Measurements from ENCODE around the gene BACH2. TPM values are rescaled to one million over a fixed set of nuclear protein-coding genes. Genes with fewer than 3 reads are reported as not detected.
"Not testable (repeated sequence)": the region's sequence is repeated elsewhere in the genome, so short reads cannot be mapped to it uniquely, and the experiment has no call there.

BACH2 gene
- total and polyA plus RNA-seq, 4 experiments from 2014 or later: 6.5 to 48.0 (median 25.8) TPM

- CTCF ChIA-PET (ENCODE audit: partially characterized antibody): no interaction called here
- peaks cover 0 to 2% (median 0%) of the 10 kb centered on the region in 4 donors for H3K4me1 Mint-ChIP-seq
- peaks cover 8 to 17% of the 10 kb centered on the region in 2 donors for H3K36me3 Mint-ChIP-seq
- no peak overlapping the region for H3K4me3 Mint-ChIP-seq
- no peaks in the 10 kb centered on the region for H3K27me3 ChIP-seq (ENCODE audit: insufficient read depth, low read length)
- POLR2A ChIA-PET (ENCODE audit: partially characterized antibody): no interaction called here
- no peak for DNase-seq
- H3K4me1 ChIP-seq (ENCODE audit: insufficient read depth, low read length): no peaks in the 10 kb centered on the region
- H3K27ac ChIP-seq (ENCODE audit: low read depth, low read length): no peak overlapping the region
- intact Hi-C loops (cut with micrococcal nuclease): no loop called here
- H3K4me3 ChIP-seq (ENCODE audit: low read length in 2 of 2): no peak overlapping the region
- H3K27me3 Mint-ChIP-seq: peaks cover 2 to 4% of the 10 kb centered on the region in 2 donors
- no peaks in the 10 kb centered on the region for H3K36me3 ChIP-seq (ENCODE audit: insufficient read depth, low read length)
- H3K27ac Mint-ChIP-seq: no peak overlapping the region
- H3K9me3 ChIP-seq (ENCODE audit: control insufficient read depth in 1 of 2, low read length in 2 of 2): no peaks in the 10 kb centered on the region
- H3K9me3 Mint-ChIP-seq: peaks cover 7 to 30% (median 20%) of the 10 kb centered on the region in 8 donors
Observed at GRCh38 chr6:89916136-89916920, 380.3 kb downstream of the BACH2 start.

DNA sequence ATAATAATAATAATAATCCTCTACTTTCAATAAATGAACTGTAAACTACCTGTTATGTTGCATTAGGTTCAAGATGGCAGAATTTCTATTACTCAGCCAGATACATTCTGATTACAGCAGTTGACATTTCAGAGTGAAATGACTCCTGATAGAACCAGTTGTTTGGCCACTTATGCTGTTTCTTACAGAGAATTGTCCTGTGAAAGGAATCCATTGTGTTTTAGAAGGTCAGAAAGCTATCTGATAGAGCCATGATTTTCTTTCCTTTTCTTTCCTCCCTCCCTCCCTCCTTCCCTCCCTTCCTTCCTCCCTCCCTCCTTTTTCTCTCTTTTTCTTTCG lies 385.8 kb downstream of the BACH2 start:
- Histone ChIP-seq H3K4me3 (ENCODE audit: low read length in 2 of 2) (no peak overlapping the region), H3K4me1 (ENCODE audit: insufficient read depth, low read length) (no peaks in the 10 kb centered on the region), H3K9me3 (ENCODE audit: control insufficient read depth in 1 of 2, low read length in 2 of 2) (no peaks in the 10 kb centered on the region), H3K27me3 (ENCODE audit: insufficient read depth, low read length) (no peaks in the 10 kb centered on the region), H3K27ac (ENCODE audit: low read depth, low read length) (no peak overlapping the region), H3K36me3 (ENCODE audit: insufficient read depth, low read length) (no peaks in the 10 kb centered on the region)
- Mint-ChIP-seq H3K27ac (no peak overlapping the region), H3K36me3 (peaks cover 0 to 4% of the 10 kb centered on the region in 2 donors), H3K4me3 (no peak overlapping the region), H3K4me1 (no peaks in the 10 kb centered on the region), H3K9me3 (peaks cover 0 to 12% (median 5%) of the 10 kb centered on the region in 8 donors), H3K27me3 (peaks cover 2 to 4% of the 10 kb centered on the region in 2 donors)
- no peak for DNase-seq
- POLR2A ChIA-PET (ENCODE audit: partially characterized antibody): no interaction called here
- CTCF ChIA-PET (ENCODE audit: partially characterized antibody): no interaction called here
- intact Hi-C loops (cut with micrococcal nuclease): no loop called here

DNA sequence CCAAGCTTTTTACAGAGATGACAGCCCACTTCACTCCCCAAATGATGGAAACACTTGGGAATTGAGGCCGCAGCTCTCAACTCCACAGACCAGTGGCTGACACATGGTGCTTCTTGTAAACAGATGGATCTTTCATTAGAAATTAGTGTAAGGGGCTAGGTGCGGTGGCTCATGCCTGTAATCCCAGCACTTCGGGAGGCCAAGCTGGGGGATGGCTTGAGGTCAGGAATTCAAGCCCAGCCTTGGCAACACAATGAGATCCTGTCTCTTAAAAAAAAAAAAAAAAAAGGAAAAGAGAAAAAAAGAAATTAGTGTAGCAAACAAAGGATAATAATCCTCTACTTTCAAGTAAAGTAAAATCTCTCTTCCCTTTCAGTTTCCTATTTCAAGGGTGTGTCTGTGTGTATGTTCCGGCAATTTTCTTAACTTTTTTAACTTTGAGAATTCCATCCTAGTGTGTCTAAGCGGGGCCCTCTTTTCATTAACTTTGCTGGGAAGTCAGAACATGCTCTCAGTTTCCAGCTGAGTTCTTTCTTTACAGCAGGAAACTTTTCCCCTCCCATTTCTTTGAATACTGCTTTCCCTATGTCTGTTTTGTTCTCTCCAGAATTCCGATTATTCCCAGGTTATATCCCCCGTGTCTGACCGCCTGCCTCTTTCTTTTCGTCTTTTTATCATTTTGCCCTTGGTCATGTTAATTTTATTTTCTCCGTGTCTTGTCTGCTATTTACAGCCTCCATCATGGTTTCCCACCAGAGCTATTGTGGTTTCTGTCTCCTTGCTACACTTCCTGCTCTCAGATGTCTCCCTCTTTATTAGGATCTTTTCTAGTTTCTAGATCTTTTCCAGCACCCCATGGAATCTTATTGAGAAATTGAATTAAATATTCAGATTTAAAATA lies 386.4 kb downstream of the BACH2 start:
- H3K4me3 ChIP-seq (ENCODE audit: low read length in 2 of 2); H3K9me3 ChIP-seq (ENCODE audit: control insufficient read depth in 1 of 2, low read length in 2 of 2); CTCF ChIA-PET (ENCODE audit: partially characterized antibody); H3K27ac ChIP-seq (ENCODE audit: low read depth, low read length); H3K27me3 Mint-ChIP-seq; intact Hi-C loops (cut with micrococcal nuclease); H3K4me1 ChIP-seq (ENCODE audit: insufficient read depth, low read length); POLR2A ChIA-PET (ENCODE audit: partially characterized antibody); H3K27ac Mint-ChIP-seq; DNase-seq; H3K9me3 Mint-ChIP-seq; H3K27me3 ChIP-seq (ENCODE audit: insufficient read depth, low read length); H3K4me1 Mint-ChIP-seq; H3K36me3 ChIP-seq (ENCODE audit: insufficient read depth, low read length); H3K36me3 Mint-ChIP-seq: not testable (repeated sequence)
- H3K4me3 Mint-ChIP-seq: peak overlapping the region in 1 of 8 donors; percentile 41

- Mint-ChIP-seq H3K27ac (no peak overlapping the region), H3K4me3 (no peak overlapping the region), H3K27me3 (peaks cover 30 to 36% of the 10 kb centered on the region in 2 donors), H3K36me3 (no peaks in the 10 kb centered on the region), H3K4me1 (peaks cover 0 to 3% (median 0%) of the 10 kb centered on the region in 4 donors), H3K9me3 (peaks cover 0 to 2% (median 0%) of the 10 kb centered on the region in 8 donors)
- POLR2A ChIA-PET (ENCODE audit: partially characterized antibody): no interaction called here
- Histone ChIP-seq H3K4me3 (ENCODE audit: low read length in 2 of 2) (no peak overlapping the region), H3K27me3 (ENCODE audit: insufficient read depth, low read length) (peaks cover 8% of the 10 kb centered on the region), H3K4me1 (ENCODE audit: insufficient read depth, low read length) (no peaks in the 10 kb centered on the region), H3K9me3 (ENCODE audit: control insufficient read depth in 1 of 2, low read length in 2 of 2) (no peaks in the 10 kb centered on the region), H3K36me3 (ENCODE audit: insufficient read depth, low read length) (no peaks in the 10 kb centered on the region), H3K27ac (ENCODE audit: low read depth, low read length) (no peak overlapping the region)
- intact Hi-C loops (cut with micrococcal nuclease): no loop called here
- peak in 1 of 5 donors; percentile 4 for DNase-seq
- CTCF ChIA-PET (ENCODE audit: partially characterized antibody): interaction anchor here (0.6 kb wide), 1 partner anchor 36 kb away, joined by 3 read pairs; no protein-coding TSS in a partner anchor
Observed at GRCh38 chr6:89895276-89895874, 401.3 kb downstream of the BACH2 start.

GRCh38 chr6:89894169-89894568 lies 402.5 kb downstream of the BACH2 start, which contains the start of gene GJA10:
GJA10 (plus strand) TSS chr6:89894469; CDS start chr6:89894469, 0 bp downstream.
- no peak within 1 kb of the TSS for H3K4me3 Mint-ChIP-seq
- peaks cover 29 to 35% of the 10 kb centered on the region in 2 donors for H3K27me3 Mint-ChIP-seq
- H3K27me3 ChIP-seq (ENCODE audit: insufficient read depth, low read length): peaks cover 8% of the 10 kb centered on the region
- no peaks in the 10 kb centered on the region for H3K36me3 ChIP-seq (ENCODE audit: insufficient read depth, low read length)
- H3K27ac Mint-ChIP-seq: no peak within 1 kb of the TSS
- intact Hi-C loops (cut with micrococcal nuclease): no loop called here
- H3K4me3 ChIP-seq (ENCODE audit: low read length in 2 of 2): no peak within 1 kb of the TSS
- DNase-seq: no peak
- POLR2A ChIA-PET (ENCODE audit: partially characterized antibody): no interaction called here
- CTCF ChIA-PET (ENCODE audit: partially characterized antibody): no interaction called here
- no peaks in the 10 kb centered on the region for H3K36me3 Mint-ChIP-seq
- no peak within 1 kb of the TSS for H3K27ac ChIP-seq (ENCODE audit: low read depth, low read length)
- H3K9me3 ChIP-seq (ENCODE audit: control insufficient read depth in 1 of 2, low read length in 2 of 2): no peaks in the 10 kb centered on the region
- peaks cover 0 to 3% (median 0%) of the 10 kb centered on the region in 4 donors for H3K4me1 Mint-ChIP-seq
- H3K4me1 ChIP-seq (ENCODE audit: insufficient read depth, low read length): no peaks in the 10 kb centered on the region
- peaks cover 0 to 2% (median 0%) of the 10 kb centered on the region in 8 donors for H3K9me3 Mint-ChIP-seq

DNA sequence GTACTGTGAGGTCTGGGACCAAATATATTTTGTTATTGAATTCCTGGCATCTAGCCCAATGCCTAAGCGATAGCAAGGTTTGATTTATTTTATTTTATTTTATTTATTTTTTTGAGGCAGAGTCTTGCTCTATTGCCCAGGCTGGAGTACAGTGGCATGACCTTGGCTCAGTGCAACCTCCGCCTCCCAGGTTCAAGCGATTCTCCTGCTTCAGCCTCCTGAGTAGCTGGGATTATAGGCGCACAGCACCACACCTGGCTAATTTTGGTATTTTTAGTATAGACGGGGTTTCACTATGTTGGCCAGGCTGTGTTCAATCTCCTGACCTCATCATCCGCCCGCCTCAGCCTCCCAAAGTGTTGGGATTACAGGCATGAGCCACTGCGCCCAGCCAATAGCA lies 404.1 kb downstream of the BACH2 start:
- H3K4me1 ChIP-seq (ENCODE audit: insufficient read depth, low read length); H3K4me1 Mint-ChIP-seq; H3K27ac ChIP-seq (ENCODE audit: low read depth, low read length); H3K36me3 ChIP-seq (ENCODE audit: insufficient read depth, low read length); H3K9me3 Mint-ChIP-seq; H3K27me3 ChIP-seq (ENCODE audit: insufficient read depth, low read length); H3K4me3 ChIP-seq (ENCODE audit: low read length in 2 of 2); H3K4me3 Mint-ChIP-seq; H3K9me3 ChIP-seq (ENCODE audit: control insufficient read depth in 1 of 2, low read length in 2 of 2); intact Hi-C loops (cut with micrococcal nuclease); H3K27ac Mint-ChIP-seq; DNase-seq; H3K36me3 Mint-ChIP-seq; CTCF ChIA-PET (ENCODE audit: partially characterized antibody); POLR2A ChIA-PET (ENCODE audit: partially characterized antibody): not testable (repeated sequence)
- peaks cover 29 to 36% of the 10 kb centered on the region in 2 donors for H3K27me3 Mint-ChIP-seq

DNA sequence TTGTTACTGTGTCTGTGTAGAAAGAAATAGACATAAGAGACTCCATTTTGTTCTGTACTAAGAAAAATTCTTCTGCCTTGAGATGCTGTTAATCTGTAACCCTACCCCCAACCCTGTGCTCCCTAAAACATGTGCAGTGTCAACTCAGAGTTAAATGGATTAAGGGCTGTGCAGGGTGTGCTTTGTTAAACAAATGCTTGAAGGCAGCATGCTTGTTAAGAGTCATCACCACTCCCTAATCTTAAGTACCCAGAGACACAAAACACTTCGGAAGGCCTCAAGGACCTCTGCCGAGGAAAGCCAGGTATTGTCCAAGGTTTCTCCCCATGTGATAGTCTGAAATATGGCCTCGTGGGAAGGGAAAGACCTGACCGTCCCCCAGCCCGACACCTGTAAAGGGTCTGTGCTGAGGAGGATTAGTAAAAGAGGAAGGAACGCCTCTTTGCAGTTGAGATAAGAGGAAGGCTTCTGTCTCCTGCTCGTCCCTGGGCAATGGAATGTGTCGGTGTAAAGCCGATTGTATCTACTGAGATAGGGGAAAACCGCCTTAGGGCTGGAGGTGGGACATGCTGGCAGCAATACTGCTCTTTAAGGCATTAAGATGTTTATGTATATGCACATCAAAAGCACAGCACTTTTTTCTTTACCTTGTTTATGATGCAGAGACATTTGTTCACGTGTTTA lies 405.7 kb downstream of the BACH2 start:
- intact Hi-C loops (cut with micrococcal nuclease); H3K4me1 ChIP-seq (ENCODE audit: insufficient read depth, low read length); H3K9me3 ChIP-seq (ENCODE audit: control insufficient read depth in 1 of 2, low read length in 2 of 2); H3K4me3 Mint-ChIP-seq; H3K36me3 Mint-ChIP-seq; H3K9me3 Mint-ChIP-seq; H3K27ac ChIP-seq (ENCODE audit: low read depth, low read length); H3K4me1 Mint-ChIP-seq; DNase-seq; H3K4me3 ChIP-seq (ENCODE audit: low read length in 2 of 2); CTCF ChIA-PET (ENCODE audit: partially characterized antibody); H3K36me3 ChIP-seq (ENCODE audit: insufficient read depth, low read length); POLR2A ChIA-PET (ENCODE audit: partially characterized antibody); H3K27me3 ChIP-seq (ENCODE audit: insufficient read depth, low read length); H3K27ac Mint-ChIP-seq: not testable (repeated sequence)
- peaks cover 21 to 30% of the 10 kb centered on the region in 2 donors for H3K27me3 Mint-ChIP-seq
